Natural killer cell treated with Interleukin-12 subunit alpha and Interleukin-12 subunit beta and Interleukin-15 and Interleukin-18, amount 100 ng/mL, for 72 hours (primary cell): ENCODE measurements around the gene MAEL. TPM values are rescaled to one million over a fixed set of nuclear protein-coding genes. Genes with fewer than 3 reads are reported as not detected.

Experiments
- ATAC-seq, 2 donors: fragments of 150-1000 bp; cut with Tn5 transposase in 1 of 2; sonication (Bioruptor Pico), chemical (Tn5 transposase) in 1 of 2; 2 replicates each; pipeline ENCODE4 v1.10.0; 2021
- DNase-seq: peaks from one replicate; pipeline ENCODE4 v3.0.0; 2022; ENCODE audit warnings: low spot score
- H3K27ac Mint-ChIP-seq, 2 donors: 1 replicate in 1 of 2; 2 replicates in 1 of 2; pipeline ENCODE4 v1.8.0; 2022; ENCODE audit warnings: mixed read lengths in 2 of 2, mild to moderate bottlenecking in 1 of 2, moderate library complexity in 1 of 2
- H3K27me3 Mint-ChIP-seq, 2 donors: 1 replicate in 1 of 2; 2 replicates in 1 of 2; pipeline ENCODE4 v1.8.0; 2022; ENCODE audit warnings: mixed read lengths in 2 of 2
- H3K36me3 Mint-ChIP-seq: one replicate; pipeline ENCODE4 v1.8.0; 2022; ENCODE audit warnings: mixed read lengths
- H3K4me1 Mint-ChIP-seq, 2 donors: 1 replicate in 1 of 2; 2 replicates in 1 of 2; pipeline ENCODE4 v1.8.0; 2022; ENCODE audit warnings: low read depth in 2 of 2, mixed read lengths in 2 of 2, mild to moderate bottlenecking in 1 of 2
- H3K4me3 Mint-ChIP-seq: one replicate; pipeline ENCODE4 v1.8.0; 2022; ENCODE audit warnings: mixed read lengths
- H3K9me3 Mint-ChIP-seq: 2 replicates; pipeline ENCODE4 v1.8.0; 2022; ENCODE audit warnings: mixed read lengths
- total RNA-seq, 2 donors: library from RNA; stranded (reverse); gene quantifications; one replicate each; pipeline ENCODE4 v1.2.3, GENCODE V29; 2022

Gene MAEL
- total RNA-seq, 2 donors from 2014 or later = not detected

- DNase-seq = no peak
- ATAC-seq = no peak
- Mint-ChIP-seq H3K36me3 (no peaks in the 10 kb centered on the region), H3K27me3 (no peaks in the 10 kb centered on the region), H3K4me3 (no peak overlapping the region), H3K9me3 (no peaks in the 10 kb centered on the region), H3K27ac (no peak overlapping the region), H3K4me1 (peaks cover 6 to 20% of the 10 kb centered on the region in 2 donors)
These were observed 65.5 kb downstream of the MAEL start for GRCh38 chr1:167054531-167054930.

- no peak overlapping the region for H3K27ac Mint-ChIP-seq
- H3K27me3 Mint-ChIP-seq = no peaks in the 10 kb centered on the region
- no peaks in the 10 kb centered on the region for H3K36me3 Mint-ChIP-seq
- peaks cover 7 to 21% of the 10 kb centered on the region in 2 donors for H3K4me1 Mint-ChIP-seq
- DNase-seq (no peak), ATAC-seq (peak in 1 of 2 donors; percentile 59)
- H3K9me3 Mint-ChIP-seq = no peaks in the 10 kb centered on the region
- no peak overlapping the region for H3K4me3 Mint-ChIP-seq
These were observed 66.0 kb downstream of the MAEL start for GRCh38 chr1:167054946-167055630.

GRCh38 chr1:167056529-167057231, 67.6 kb downstream of the MAEL start:
- DNase-seq (no peak), ATAC-seq (peak in 1 of 2 donors; percentile 28)
- H3K9me3 Mint-ChIP-seq = no peaks in the 10 kb centered on the region
- H3K4me3 Mint-ChIP-seq = no peak overlapping the region
- H3K27me3 Mint-ChIP-seq = no peaks in the 10 kb centered on the region
- no peaks in the 10 kb centered on the region for H3K36me3 Mint-ChIP-seq
- H3K4me1 Mint-ChIP-seq = peaks cover 7 to 21% of the 10 kb centered on the region in 2 donors
- H3K27ac Mint-ChIP-seq = no peak overlapping the region

- Mint-ChIP-seq H3K36me3 (no peaks in the 10 kb centered on the region), H3K27ac (no peak overlapping the region), H3K9me3 (no peaks in the 10 kb centered on the region), H3K4me1 (peaks cover 7 to 21% of the 10 kb centered on the region in 2 donors), H3K27me3 (no peaks in the 10 kb centered on the region), H3K4me3 (no peak overlapping the region)
- no peak for ATAC-seq
- no peak for DNase-seq
These were observed 68.2 kb downstream of the MAEL start for GRCh38 chr1:167057241-167057688.

GRCh38 chr1:167059045-167059808, 70.1 kb downstream of the MAEL start:
- Mint-ChIP-seq H3K27me3 (no peaks in the 10 kb centered on the region), H3K9me3 (no peaks in the 10 kb centered on the region), H3K4me1 (peaks cover 7 to 16% of the 10 kb centered on the region in 2 donors), H3K36me3 (no peaks in the 10 kb centered on the region), H3K27ac (peak overlapping the region in 1 of 2 donors; percentile 68), H3K4me3 (no peak overlapping the region)
- ATAC-seq = peak; percentile 53 to 75
- DNase-seq = peak; percentile 67

- Mint-ChIP-seq H3K36me3 (no peaks in the 10 kb centered on the region), H3K9me3 (no peaks in the 10 kb centered on the region), H3K27me3 (no peaks in the 10 kb centered on the region), H3K4me1 (peaks cover 7 to 16% of the 10 kb centered on the region in 2 donors), H3K4me3 (no peak overlapping the region), H3K27ac (no peak overlapping the region)
- ATAC-seq = no peak
- DNase-seq = no peak
These were observed 70.7 kb downstream of the MAEL start for GRCh38 chr1:167059809-167060107.

GRCh38 chr1:167060141-167061072, 71.3 kb downstream of the MAEL start:
- H3K27ac Mint-ChIP-seq = no peak overlapping the region
- H3K4me1 Mint-ChIP-seq = peaks cover 7 to 9% of the 10 kb centered on the region in 2 donors
- H3K4me3 Mint-ChIP-seq = no peak overlapping the region
- ATAC-seq = no peak
- no peaks in the 10 kb centered on the region for H3K9me3 Mint-ChIP-seq
- no peaks in the 10 kb centered on the region for H3K27me3 Mint-ChIP-seq
- DNase-seq = no peak
- no peaks in the 10 kb centered on the region for H3K36me3 Mint-ChIP-seq

- no peak overlapping the region for H3K4me3 Mint-ChIP-seq
- H3K4me1 Mint-ChIP-seq = peaks cover 7% of the 10 kb centered on the region in 2 donors
- no peaks in the 10 kb centered on the region for H3K9me3 Mint-ChIP-seq
- no peak overlapping the region for H3K27ac Mint-ChIP-seq
- ATAC-seq = no peak
- no peak for DNase-seq
- H3K27me3 Mint-ChIP-seq = no peaks in the 10 kb centered on the region
- no peaks in the 10 kb centered on the region for H3K36me3 Mint-ChIP-seq
These were observed 72.0 kb downstream of the MAEL start for GRCh38 chr1:167061073-167061464.

GRCh38 chr1:167064621-167065020, 75.5 kb downstream of the MAEL start:
- ATAC-seq (no peak), DNase-seq (no peak)
- H3K27me3 Mint-ChIP-seq = no peaks in the 10 kb centered on the region
- H3K27ac Mint-ChIP-seq = no peak overlapping the region
- H3K36me3 Mint-ChIP-seq = no peaks in the 10 kb centered on the region
- peaks cover under 1% of the 10 kb centered on the region in 2 donors for H3K4me1 Mint-ChIP-seq
- H3K9me3 Mint-ChIP-seq = no peaks in the 10 kb centered on the region
- no peak overlapping the region for H3K4me3 Mint-ChIP-seq

- ATAC-seq (no peak), DNase-seq (no peak)
- H3K4me3 Mint-ChIP-seq = no peak overlapping the region
- no peaks in the 10 kb centered on the region for H3K9me3 Mint-ChIP-seq
- H3K4me1 Mint-ChIP-seq = no peaks in the 10 kb centered on the region
- no peaks in the 10 kb centered on the region for H3K27me3 Mint-ChIP-seq
- H3K27ac Mint-ChIP-seq = no peak overlapping the region
- H3K36me3 Mint-ChIP-seq = no peaks in the 10 kb centered on the region
These were observed 76.4 kb downstream of the MAEL start for GRCh38 chr1:167065471-167065870.

GRCh38 chr1:167066333-167067122, 77.4 kb downstream of the MAEL start:
- peak; percentile 86 to 88 for ATAC-seq
- H3K4me1 Mint-ChIP-seq = no peaks in the 10 kb centered on the region
- DNase-seq = peak; percentile 75
- H3K4me3 Mint-ChIP-seq = no peak overlapping the region
- H3K27ac Mint-ChIP-seq = no peak overlapping the region
- H3K27me3 Mint-ChIP-seq = no peaks in the 10 kb centered on the region
- H3K9me3 Mint-ChIP-seq = no peaks in the 10 kb centered on the region
- H3K36me3 Mint-ChIP-seq = no peaks in the 10 kb centered on the region

- H3K9me3 Mint-ChIP-seq = no peaks in the 10 kb centered on the region
- no peak overlapping the region for H3K27ac Mint-ChIP-seq
- H3K4me3 Mint-ChIP-seq = no peak overlapping the region
- ATAC-seq (no peak), DNase-seq (no peak)
- no peaks in the 10 kb centered on the region for H3K4me1 Mint-ChIP-seq
- H3K36me3 Mint-ChIP-seq = no peaks in the 10 kb centered on the region
- no peaks in the 10 kb centered on the region for H3K27me3 Mint-ChIP-seq
These were observed 78.8 kb downstream of the MAEL start for GRCh38 chr1:167067904-167068303.

GRCh38 chr1:167068761-167069160, 79.7 kb downstream of the MAEL start:
- Mint-ChIP-seq H3K9me3 (no peaks in the 10 kb centered on the region), H3K4me3 (no peak overlapping the region), H3K36me3 (no peaks in the 10 kb centered on the region), H3K27me3 (no peaks in the 10 kb centered on the region), H3K4me1 (no peaks in the 10 kb centered on the region), H3K27ac (no peak overlapping the region)
- no peak for ATAC-seq
- no peak for DNase-seq
